ENCODE measurements around the gene OPCML.

DNA sequence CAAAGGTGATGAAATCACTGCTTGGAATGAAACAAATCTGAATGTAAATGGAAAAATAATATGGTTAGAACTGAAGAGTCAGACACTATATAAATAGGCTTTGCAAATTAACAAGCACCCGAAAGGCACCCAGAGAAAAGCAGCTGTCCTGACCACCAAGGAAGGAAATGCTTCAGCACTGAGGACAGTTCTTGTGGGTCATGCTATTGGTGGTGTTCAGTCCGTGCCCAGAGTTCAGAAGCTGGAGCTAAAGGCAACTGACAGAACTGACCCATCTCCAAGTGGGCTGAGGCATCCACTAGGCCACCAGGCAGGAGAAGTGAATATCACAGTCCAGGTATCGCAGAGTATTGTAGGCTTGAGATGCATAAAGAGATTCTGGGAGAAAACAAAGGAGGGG is 208.9 kb downstream of the OPCML start:
- TF ChIP-seq, protein P1, sequence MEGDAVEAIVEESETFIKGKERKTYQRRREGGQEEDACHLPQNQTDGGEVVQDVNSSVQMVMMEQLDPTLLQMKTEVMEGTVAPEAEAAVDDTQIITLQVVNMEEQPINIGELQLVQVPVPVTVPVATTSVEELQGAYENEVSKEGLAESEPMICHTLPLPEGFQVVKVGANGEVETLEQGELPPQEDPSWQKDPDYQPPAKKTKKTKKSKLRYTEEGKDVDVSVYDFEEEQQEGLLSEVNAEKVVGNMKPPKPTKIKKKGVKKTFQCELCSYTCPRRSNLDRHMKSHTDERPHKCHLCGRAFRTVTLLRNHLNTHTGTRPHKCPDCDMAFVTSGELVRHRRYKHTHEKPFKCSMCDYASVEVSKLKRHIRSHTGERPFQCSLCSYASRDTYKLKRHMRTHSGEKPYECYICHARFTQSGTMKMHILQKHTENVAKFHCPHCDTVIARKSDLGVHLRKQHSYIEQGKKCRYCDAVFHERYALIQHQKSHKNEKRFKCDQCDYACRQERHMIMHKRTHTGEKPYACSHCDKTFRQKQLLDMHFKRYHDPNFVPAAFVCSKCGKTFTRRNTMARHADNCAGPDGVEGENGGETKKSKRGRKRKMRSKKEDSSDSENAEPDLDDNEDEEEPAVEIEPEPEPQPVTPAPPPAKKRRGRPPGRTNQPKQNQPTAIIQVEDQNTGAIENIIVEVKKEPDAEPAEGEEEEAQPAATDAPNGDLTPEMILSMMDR (IDR thresholded peaks at IDR 0.05), result no peak
- no peak for TF ChIP-seq POLR2A (IDR thresholded peaks at IDR 0.05)

Data from prostate gland (tissue), 2 donors.